LNCaP clone FGC (cell line): ENCODE data around the gene PLPP1.

ENCODE experiments used
- DNase-seq: peaks from one replicate; pipeline ENCODE4 v3.0.0-alpha.2; 2011; ENCODE audit warnings: low read depth
- H3K4me3 ChIP-seq: 2 replicates; pipeline ENCODE4 v1.5.1; 2011; ENCODE audit warnings: mild to moderate bottlenecking, low read depth, low read length, control low read depth
- CTCF ChIP-seq: IDR thresholded peaks from 2 replicates; pipeline ENCODE4 v1.5.1; 2012; ENCODE audit warnings: mild to moderate bottlenecking; ENCODE audit not compliant: control insufficient read depth, insufficient read depth; ENCODE audit errors: extremely low read depth

The PLPP1 gene

DNA sequence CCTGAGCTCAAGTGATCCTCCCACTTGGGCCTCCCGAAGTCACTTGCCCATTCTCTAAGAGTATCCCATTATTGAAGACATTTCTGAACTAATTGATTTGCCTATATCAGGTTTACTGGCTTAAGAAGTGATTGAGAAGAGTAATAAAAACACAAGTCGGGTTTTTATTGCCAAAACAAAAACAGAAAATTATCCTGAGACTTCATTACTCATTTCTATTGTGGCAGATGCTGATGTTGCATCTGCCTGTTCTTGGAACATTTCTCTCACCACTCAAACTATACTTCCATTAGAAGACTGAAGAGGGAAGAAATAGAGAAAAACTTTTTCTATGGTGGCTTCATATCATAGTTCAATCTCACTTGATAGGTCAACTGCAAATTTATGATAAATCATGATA is 41.9 kb upstream of the PLPP1 start:
- no peak for TF ChIP-seq CTCF
- DNase-seq, result no peak
- no peak overlapping the region for H3K4me3 ChIP-seq

- peak; percentile 83 for DNase-seq
- H3K4me3 ChIP-seq, result no peak overlapping the region
- no peak for TF ChIP-seq CTCF
Measured at GRCh38 chr5:55575815-55576583, 41.2 kb upstream of the PLPP1 start.

- TF ChIP-seq CTCF, result no peak
- DNase-seq, result no peak
Measured at GRCh38 chr5:55572600-55572999, 37.8 kb upstream of the PLPP1 start.

DNA sequence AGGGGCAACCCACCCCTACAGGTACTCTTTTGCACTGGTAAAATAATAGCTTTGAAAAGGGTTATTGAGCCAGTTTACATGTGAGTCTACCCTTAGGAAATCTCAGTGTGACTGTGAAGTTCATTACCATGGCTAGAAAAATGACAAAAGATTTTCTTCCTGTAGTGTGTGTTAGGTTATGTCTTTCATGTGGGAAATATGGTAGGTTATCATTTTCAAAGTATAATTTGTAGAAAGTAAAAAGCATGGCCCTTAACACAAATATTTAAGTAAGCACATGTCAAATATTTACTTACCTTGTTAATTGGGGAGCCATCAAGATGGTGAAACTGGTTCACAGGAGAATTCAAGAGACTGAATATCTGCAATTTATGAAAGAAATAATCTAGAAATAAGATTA is 37.3 kb upstream of the PLPP1 start:
- TF ChIP-seq CTCF, result no peak
- peak; percentile 83 for DNase-seq
- no peak overlapping the region for H3K4me3 ChIP-seq

More at GRCh38 chr5:55572600-55572999, 37.8 kb upstream of the PLPP1 start:
- H3K4me3 ChIP-seq, result no peak overlapping the region

DNA sequence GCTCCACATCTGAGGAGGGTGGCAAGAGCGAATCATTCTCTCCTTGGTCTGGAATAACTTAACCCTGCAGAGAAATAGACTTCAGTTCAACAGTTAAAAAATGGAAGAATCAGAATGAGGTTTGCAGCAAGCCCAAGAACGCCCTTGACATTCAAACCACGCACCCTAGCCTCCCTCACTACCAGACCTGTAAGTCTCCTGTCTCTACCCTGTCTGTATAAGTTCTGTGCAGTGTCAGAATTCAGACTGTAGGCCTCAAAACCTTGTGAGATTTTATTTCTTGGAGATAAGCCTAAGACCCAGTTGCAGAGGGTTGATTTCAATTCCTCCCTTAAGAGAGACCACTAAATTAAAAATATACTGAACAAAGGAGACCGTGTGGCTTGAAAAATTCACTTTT is 35.8 kb upstream of the PLPP1 start:
- H3K4me3 ChIP-seq, result no peak overlapping the region
- no peak for TF ChIP-seq CTCF
- no peak for DNase-seq

GRCh38 chr5:55570026-55570425 is 35.3 kb upstream of the PLPP1 start:
- no peak overlapping the region for H3K4me3 ChIP-seq
- TF ChIP-seq CTCF, result no peak
- no peak for DNase-seq

DNA sequence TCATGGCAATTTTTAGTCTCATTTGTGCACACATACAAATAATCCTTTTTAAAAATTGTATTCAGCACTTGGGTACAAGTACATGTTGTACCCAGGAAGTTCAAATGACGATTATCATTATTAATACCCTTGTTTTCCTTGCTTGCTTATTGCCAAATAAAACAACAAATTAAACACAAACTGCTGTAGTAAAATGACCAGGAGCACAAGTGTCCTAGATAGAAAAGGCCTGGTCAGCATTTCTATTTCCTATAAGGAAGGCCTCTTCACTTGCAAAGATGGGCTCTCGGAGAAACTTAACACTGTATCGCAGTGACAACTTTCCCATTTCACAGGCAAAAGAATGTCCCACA is 34.7 kb upstream of the PLPP1 start:
- DNase-seq, result peak; percentile 94
- no peak for TF ChIP-seq CTCF

More for the DNA sequence above, 34.7 kb upstream of the PLPP1 start:
- no peak overlapping the region for H3K4me3 ChIP-seq
